Stimulated activated CD4-positive, alpha-beta T cell treated with anti-CD3 and anti-CD28 coated beads, Interleukin-12 subunit alpha, Interleukin-12 subunit beta, amount 100 ng/mL, for 24 hours (primary cell): ENCODE data around the gene DPYSL5.
A peak's percentile ranks its signal among the peaks of the same experiment; 100 is the strongest.

Experiments
- DNase-seq, 2 experiments: peaks; one replicate each; pipeline ENCODE4 v3.0.0-alpha.2; 2020; ENCODE audit warnings: low read depth in 2 of 2

DPYSL5 gene

DNA sequence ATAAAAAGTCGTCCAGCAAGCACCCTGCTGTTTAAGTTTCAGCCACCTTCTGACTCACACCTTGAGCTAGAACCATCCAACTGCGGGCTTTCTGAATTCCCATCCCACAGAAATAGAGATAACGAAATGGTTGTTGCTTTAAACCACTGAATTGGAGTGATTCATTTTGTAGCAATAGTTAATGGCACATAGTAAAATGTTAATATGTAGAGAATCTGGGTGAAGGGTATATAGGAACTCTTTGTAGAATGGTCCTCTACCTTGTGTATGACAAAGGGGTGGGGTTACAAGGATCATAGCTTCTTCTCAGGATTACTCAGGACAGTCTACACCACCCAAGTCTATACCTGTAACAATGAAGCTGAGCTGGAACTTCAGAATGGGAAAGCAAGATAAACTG is 120.1 kb downstream of the DPYSL5 start:
- no peak for DNase-seq

DNA sequence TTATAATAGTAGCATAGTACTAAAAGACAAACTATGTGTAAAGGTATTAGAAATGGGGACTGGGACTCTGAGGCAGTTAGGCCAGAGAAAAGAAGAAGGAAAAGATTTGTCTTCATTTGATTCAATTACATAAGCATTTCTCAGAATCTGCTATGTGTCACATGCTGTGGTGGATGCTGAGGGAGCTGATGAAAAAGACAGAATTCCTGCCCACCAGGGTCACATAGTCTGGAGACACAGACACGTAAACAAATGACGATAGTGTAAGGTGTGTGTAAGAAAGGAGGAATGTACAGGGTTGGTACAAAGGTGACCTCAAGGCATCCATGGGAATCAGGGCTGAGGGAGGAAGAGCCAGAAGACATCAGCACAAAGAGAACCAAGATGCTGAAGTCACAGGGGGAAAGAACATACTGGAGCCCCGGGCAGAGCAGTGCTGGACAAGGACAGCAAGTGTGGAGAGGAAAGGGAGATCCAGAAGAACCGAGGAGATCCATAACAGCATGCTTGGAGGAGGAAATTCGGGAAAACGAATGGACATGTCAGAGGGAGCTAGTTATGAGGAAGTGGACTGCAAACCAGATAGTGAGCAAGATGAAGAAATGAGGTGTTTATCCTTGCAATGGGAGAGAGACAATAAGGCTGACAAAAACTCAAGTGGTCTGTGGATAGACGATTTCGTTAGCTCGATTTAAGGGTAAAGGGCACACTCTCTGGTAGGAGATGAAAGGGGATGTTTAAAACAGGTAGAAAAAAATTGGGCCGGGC is 121.3 kb downstream of the DPYSL5 start:
- DNase-seq, result no peak

DNA sequence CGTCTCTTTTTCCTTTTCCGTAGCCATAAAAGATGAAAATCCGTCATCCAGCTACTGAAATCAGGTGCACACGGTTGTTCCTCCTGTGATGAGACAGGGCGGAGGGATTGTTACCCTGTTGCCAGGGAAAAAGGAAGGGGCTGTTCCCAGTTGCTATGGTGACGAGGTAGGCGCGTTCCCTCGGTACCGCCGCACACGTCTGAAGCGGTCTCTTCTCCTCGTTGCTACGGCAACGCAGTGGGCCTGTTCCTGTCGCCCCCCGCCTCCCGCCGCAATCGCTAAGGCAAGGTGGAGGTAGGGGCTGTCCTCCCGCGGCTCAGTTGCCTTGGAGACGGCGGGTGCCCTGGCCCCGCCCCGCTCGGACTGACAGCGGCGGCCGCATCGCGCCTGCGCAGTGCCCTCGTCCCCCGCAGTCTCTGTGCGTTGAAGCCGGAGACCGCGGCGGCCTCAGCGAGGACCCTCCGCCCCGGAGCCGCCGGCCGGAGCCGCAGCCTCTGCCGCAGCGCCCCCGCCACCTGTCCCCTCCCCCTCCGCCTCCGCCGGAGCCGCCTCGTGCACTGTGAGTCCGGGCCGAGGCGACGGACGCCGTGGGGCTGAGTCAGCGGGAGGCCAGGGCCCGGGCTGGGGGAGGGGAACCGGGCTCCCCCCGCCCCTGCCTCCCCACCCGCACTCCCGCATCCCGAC is 122.5 kb downstream of the DPYSL5 start, which contains the start of gene MAPRE3:
MAPRE3 (plus strand) TSS at position 394 of the 684 bp plus-strand sequence. CDS start 51,582 bp downstream, outside the sequence.
- peak; percentile 55 to 72 for DNase-seq

DNA sequence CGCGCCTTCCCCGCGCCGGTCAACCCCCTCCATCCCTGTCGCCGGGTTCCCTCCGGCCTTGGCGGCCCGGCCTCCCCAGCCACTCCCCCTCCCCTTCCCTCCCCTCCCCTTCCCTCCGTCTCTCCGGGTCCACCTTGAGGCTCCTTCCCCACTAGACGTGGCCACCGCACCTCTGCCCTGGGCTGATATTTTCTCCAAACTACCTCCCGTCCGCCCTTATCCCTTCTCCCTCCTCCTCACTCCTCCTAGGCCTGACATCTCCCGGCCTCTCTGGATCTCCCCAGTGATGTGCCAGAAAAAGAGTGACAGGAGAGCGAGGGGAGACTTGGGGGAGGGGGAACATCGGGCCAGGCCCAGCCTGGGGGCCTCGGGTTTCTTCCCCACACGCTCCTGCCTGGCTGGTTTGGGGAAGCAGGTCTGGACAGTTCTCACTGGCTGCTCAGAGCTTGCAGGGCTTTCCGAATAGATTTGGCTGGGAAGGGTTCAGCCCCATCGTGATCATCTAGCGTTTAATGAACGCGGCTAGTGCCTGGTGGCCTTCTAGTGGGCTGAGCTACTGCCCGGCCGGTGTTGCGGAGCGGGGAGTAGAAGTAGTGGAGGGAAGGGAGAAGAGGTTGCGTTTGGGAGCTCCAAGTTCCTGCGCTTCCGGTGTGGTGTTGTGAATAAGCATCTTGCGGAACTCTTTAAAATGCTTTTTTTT is 123.1 kb downstream of the DPYSL5 start:
- DNase-seq, result no peak

DNA sequence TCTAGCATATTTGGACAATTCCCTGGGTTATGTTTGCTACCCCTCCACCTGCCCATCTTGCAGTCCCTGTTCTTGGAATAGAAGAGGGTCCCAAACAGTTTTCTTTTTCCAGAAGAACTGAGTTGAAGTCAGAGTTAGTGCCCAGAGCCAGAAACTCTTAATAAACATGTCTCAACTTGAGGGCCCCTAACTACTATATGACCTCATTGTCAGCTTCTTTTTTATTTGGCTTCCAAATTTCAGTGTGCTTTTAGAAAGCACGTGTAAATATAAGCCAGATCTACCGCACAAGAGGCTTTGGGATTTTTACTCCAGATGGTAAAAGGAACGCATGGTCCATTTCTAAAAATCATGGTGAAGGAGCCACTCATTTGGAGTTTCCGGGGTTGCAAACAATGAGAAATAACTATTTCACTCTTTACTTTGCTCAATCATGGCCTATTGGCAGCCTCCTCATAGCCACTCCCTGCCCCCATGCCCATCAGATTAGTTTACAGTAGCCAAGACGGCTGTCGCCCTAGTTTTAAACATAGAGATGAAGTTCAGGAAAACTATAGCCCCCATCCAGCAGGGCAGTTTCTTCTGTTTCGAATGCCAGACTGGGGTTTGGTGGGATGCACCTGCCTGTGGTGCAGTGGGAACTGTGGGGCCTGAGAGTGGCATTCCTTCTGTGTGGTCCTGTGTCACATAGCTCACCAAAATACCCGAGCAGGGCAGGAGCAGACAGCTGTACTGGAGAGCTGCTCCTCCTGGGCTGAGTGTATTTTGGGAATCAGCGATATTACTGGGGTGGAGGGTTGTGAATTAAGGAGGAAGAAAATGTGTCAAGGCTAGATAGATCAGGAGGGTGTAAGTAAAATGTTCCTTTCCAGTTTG is 124.2 kb downstream of the DPYSL5 start:
- no peak for DNase-seq

DNA sequence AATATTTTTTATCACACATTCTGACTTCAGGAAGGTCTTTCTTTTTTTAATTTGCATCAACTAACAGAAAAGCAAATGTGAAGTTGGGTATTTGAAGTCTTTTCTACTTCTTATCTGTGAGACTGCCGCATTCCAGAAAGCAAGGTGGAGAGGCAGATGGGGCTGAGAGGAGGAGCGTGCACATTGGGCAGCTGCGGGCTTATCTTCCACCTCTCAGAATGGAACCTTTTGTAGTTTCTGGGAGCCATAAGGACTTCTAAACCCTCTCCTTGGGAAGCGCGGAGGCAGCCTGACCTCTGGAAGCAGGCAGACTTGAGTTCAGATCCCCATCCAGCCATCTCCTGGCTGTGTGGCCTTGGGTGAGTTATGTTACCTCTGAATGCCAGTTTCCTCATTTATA is 126.4 kb downstream of the DPYSL5 start:
- DNase-seq, result no peak

DNA sequence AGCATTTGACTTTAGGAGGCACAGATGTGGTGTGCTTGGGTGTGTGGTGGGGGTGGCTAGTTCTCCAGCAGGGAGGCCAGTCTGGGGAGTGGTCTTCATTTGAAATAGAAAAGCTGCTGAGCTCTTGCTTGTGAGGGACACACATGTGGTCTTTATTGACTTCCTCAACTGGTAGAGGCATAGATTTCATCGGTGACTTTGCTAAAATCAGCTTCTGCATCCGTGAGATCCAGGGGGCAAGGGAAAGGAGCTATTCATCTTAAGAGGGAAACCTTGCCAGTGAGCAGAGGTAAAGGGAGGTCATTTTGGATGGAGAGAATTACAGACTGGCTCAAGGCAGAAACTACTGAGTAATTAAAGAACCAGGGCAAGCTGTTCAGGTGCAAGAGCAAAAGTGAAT is 127.2 kb downstream of the DPYSL5 start:
- no peak for DNase-seq

DNA sequence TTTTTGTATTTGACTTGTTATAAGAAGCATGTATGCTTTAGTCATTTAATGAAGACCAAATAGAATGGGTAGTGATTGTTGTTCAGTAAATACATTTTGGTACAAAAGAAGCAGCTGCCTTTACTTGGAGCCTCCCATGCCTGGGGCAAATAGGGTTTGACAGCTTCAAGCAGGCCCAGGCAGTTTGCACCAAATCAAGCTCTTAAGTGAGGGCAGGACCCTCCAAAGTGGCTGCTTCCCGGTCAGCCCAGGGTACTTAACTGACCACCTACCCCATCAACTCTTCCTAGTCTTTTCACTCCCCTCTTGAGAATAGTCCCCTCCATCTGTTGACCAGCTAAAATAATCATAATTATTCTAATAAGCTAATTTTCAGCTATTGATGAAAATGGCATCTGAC is 127.7 kb downstream of the DPYSL5 start:
- DNase-seq, result no peak

DNA sequence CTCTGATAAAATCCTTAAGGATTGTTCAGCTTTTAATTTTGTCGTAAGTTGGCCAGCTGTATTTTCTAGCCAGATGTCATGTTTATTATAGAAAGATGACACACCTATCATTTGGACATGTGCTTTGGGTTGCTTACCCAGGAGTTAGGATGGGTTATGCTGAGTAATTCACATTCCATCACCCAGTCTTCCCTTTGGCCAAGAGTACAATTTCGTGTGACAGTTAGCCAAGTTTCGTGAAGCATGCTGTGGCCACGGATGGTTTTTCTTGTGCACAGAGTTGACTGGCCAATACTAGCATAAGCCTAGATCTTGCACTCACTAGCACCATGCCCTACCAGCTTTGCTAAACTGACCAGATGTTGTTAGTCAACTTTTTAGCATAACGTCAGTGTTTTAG is 128.3 kb downstream of the DPYSL5 start:
- DNase-seq, result no peak

DNA sequence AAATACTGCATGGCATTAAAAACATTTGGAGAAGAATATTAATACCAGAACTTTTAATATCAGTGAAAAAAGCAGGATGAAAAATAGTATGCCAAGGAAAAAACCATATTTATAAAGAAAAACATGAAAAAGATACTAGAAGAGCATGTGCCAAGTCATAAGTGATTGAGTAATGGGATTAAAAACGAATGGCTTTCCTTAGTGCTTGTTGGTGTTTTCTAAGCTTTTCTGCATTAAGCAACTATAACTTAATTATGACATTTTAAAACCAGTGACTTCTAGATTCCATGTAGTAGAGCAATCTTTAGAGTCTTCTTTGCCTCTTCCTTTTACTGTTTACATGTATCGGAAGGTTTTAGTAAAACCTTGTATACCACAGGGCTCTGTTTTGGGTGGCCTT is 129.1 kb downstream of the DPYSL5 start:
- DNase-seq, result no peak

DNA sequence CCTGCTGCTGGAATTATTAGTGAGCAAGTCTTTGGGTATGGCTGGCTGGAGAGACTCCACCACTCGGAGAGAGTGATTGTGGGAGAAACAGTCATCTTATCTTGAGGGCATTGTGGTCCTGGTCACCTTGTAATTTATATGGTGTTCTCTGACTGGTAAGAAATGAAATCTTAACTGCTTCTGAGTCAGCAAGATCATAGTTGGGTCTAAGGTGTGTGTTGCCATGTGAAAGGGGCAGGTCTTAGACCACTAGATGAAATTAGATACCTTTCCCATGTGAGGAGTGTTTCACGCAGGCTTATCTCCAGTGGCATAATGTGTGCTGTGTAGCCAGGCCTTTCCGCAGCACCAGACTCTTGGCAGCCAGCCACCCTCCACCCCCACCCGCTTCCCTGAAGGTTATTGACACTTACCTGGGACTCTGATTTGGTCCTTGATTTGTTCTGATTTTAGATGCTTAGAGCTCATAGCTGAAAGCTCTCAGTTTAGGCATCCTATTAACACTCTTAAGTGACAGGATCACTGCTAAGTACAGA is 130.2 kb downstream of the DPYSL5 start:
- DNase-seq, result no peak

DNA sequence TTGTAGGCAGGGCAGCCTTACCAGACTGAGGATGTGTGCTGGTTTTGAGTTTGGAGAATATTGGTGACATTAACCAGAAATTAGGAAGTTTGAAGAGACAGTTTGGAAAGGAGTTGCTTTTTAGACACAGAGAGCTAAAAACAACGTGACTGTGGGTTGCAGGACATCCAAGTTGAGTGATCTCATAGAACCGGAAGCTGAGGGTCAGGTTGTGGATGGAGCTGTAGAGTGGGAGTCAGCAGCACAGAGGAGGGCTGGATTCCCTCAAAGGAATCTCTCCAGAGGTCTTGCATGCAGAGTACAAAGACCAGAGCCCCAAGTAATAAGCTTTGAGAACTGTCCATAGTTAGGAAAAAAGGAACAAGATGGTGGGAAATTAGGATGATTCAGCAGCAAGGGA is 131.8 kb downstream of the DPYSL5 start:
- DNase-seq, result no peak

DNA sequence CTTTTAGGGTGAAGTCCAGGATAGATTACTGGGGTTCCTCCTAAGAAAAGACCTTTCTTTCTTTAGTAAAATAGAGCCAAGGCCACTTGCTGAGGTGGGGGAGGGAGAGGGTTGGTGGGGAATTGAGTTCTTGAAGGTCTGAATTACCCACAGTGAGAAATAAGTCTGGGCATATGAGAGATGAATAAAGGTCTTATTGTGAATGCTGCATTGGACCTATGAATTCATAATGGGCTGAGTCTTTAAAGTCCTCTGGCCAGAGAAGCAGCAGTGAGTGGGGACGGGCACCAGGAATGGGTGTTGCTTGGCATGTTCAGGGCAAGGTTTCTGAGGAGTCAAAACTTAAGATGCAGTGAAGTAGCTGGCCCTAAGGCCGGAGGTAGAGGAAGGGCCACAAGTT is 133.0 kb downstream of the DPYSL5 start:
- DNase-seq, result no peak

DNA sequence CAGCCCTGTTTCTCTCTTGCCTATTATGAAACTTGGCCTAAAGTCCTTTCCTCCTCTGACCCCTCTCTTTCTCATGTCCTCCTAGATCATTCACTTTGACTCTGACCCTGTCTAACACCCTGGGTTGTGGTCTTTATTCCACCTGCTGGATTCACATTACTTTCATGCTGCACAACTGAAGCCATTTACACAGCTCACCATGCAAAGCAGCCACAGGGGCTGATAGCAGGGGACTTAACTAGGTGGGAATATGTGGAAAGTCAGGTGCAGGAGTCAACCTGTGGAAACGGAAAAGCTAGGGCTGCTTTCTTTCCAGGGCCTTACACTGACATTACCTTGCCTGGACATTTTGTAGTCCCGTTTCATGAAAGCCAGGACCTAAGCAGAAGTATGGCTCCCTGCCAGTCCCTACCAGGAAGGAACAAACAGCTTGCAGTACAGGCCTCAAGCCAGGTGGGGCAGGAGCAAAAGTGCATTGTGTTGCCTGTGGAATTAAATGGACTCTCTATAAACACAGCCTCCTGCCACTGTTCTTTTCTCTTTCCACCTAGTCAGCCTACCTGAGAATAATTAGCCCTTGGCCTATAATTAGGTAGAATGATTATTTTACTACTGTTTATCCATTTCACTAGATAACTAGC is 134.3 kb downstream of the DPYSL5 start:
- DNase-seq, result no peak

DNA sequence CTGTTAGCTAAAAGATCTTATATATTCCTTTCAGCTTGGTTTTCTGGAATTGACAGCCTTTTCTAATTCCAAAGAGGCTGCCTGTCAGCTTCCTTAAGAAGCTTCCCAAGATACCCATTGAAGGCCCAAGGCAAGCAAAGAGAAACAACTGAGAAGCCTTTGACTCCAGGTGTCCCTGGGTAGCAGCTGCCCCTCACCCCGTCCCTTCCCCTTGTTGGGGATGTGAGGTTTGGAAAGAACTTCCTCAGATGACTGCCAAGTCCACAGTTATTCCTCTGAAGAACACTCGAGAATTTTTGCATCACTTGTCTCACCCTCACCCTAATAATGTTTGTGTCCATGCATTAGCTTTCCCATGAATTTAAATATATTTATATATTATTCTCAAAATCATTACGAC is 135.8 kb downstream of the DPYSL5 start:
- DNase-seq, result no peak

DNA sequence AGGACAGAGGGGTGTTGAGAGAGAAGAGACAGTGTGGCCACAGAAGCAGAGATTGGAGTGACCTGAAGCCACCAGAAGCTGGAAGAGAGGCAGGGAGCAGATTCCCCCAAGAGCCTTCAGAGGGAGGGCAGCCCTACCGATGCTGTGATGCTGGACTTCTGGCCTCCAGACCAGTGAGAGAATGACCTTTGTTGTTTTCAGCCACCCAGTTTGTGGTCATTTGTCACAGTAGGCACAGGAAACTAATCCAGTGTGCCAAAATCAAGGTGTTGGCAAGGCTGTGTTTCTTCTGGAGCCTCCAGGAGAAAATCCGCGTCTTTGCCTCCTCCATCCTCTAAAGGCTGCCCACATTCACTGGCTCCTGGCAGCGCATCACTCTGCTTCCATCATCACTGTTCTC is 137.9 kb downstream of the DPYSL5 start:
- DNase-seq, result no peak

DNA sequence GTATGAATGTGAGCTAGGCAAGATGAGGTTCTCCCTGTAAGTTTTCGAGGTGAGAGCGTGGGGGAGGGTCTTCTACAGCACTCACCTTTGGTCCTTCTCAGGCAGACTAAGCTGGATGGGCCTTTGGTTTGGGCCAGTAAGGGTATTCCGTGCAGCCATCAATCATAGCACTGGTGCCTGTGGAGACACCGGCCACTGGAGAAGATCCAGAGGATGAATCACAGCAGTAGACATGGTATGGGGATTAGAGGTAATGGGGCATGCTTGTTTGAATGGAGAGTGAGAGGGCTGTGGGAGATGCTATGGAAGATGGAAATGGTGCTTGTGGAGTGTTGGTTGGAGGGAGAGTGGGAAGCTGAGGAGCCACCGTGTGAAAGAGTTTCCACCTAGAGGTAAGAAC is 138.6 kb downstream of the DPYSL5 start:
- no peak for DNase-seq

DNA sequence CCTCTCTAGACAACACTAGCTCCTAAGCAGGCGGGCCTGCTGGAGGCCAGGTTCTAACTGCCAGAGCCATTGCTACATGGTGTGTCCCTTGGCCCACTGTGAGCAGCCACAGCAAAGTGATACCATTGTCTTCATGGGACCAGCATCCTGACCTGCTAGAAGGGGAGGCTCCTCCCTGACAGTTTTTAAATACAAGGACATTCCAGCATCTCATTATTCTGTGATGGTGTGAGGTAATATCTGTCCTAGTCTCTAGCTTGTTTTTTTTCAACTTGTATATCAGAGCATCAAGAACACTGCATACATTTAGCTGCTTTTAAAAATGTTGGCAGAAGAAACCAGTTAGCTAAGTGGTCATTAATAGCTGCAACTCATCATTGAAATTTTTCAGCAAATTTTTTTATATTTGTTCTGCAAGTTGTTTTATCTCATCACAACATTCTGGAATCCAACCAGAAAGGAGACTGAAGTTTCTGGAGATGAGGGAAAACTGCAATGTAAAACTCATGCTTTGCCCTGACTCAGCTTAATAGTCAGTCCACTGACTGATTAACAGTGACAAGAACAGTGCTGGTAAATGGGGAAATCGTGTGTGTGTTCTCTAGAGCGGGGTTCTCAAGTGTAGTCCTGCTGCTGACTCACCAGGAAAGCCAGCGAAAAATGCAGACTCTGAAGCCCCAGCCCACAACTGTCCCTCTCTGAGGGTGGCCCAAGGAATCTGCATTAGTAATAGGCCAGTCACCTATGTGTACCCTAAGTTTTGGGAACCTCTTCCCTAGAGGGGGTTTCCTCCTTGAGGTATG is 140.3 kb downstream of the DPYSL5 start:
- no peak for DNase-seq

DNA sequence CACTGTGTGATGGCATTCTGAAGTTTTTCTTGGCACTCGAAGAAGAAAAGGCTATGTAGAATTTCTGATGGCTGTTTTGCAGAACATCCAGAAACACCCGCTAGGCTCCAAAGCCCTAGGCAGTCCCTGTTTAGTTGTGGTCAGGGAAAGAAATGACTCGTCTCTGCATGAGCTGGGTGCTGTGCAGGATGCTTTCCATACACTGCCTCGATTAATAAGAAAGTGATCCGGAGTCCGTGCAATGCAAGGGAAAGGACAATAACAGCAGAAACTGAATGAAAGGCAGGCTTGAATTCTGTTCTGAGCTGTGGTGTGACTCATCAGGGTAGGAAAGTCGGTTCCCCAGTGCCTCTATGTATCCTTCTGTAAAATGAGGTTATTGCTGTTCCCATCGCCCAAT is 141.2 kb downstream of the DPYSL5 start:
- no peak for DNase-seq

DNA sequence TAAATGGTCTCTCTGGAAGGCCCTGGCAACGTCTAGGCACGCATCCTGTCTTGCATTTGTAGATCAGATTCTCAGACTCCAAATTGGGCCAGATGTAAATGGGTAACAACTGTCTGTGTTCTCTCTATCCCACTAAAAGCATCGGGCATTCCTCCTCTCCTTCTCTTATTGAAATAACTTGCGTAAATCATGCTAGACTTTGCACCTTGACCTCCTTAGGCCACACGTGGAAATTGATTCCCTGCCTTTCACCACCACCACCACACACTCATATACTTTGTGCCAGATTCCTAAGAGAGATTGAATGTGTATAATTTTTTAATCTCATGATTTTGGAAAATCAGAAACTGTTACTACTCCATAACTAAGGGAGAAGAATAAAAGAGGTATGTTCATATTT is 143.8 kb downstream of the DPYSL5 start:
- no peak for DNase-seq
